HTERT RPE-1 (cell line): Measurements from ENCODE around the gene ENGASE.

Source experiments
- in situ Hi-C: fragments of 300-500 bp; cut with MboI; formaldehyde crosslinking; loops from 4 replicates; pipeline ENCODE4 v1.14.3; 2020; ENCODE audit warnings: low sequenced_read_pairs

The ENGASE gene

DNA sequence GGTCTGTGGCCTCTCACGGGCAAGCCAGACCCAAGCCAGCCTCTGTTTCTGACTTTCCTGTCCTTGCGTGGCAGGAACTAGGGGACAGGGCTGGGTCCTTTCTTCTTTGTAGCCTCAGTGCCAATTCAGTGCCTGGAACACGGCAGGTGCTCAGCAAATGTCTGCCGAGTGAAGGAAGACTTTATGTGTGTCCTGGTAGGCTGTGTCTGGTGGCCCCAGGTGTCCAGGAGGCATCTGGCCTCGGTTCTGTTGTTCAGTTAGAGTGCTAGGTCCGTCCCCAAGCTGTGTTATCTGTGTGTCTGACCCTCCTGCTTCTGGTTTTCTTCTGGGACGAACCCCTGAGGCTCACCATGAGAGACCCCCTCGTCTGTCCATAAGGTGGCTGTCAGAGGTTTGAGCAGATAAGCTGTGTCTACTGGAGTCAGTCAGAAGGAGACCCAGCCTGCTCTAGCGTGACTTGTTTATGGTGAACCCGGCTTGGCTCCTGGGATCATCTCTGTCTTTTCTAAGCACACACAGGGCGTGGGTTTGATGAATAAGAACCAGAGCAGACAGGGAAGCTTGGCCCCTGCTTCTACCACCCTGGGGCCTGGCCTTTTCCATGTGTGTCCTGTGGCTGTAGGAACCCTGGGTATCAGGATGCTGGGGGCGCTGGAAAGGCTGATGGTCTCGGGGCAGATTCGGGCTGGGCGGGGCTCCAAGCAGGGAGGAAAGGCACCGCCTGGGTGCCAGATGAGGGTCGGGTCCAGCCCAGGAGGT, 39.3 kb downstream of the ENGASE start:
- in situ Hi-C loops = no loop called here

DNA sequence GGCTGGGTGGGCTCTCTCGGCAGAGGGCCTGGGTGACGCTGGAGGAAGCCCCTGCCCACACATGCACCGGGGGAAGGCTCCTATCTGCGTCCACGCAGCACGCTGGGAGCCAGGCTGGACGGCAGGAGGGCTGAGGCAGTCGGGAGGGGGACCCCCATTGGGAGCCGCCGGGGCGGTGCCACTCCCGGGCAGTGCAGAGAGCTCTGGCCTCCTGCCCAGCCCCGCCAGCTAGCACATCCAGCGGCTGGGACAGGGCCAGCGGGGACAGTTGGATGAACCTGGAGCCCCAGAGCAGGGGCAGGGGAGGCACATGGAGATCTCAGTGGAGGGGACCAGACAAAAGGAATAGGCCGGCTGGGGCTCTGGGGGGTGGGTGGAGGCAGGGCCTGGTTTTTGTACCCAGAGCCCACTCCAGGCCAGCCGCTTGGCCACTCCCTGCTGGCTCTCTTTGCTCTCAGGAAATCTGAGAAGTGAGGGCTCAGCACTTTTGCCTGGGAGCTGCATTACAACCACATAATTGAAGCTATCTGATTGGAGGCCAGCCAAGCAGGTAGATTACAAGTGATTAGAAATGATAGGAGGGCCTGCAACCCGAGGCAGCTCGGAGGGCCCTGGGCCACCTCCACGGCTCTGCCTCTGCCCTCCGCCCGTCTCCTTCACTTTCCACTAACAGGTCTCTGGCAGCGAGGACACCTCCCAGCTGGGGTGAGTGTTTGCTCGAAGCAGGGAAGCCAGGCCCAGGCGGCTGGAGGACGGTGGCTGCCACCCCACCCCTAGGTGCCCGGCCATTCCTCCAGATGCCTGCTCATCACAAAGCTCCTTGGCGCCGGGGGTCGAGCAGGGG, 40.1 kb downstream of the ENGASE start:
- in situ Hi-C loops = no loop called here

DNA sequence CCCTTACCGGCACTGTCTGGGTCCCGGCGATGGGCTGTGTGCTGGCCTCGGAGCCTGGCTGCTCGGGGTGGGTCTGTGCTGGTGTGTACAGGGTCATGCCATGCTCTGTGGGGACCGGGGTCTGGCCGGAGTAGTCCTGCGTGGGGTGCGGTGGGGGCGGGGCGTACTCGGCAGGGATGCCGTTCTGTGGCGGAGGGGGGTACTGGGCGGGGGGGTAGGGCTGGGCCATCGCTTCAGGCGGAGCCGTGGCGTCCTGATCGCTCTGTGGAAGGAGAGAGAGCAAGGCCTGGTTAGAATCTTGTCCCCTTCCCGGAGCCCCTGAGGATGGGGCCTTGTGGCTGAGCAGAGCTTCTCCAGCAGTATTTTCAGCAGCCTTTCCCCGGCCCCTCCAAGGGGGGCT, 40.9 kb downstream of the ENGASE start:
- in situ Hi-C loops = no loop called here

- in situ Hi-C loops = no loop called here
Observed at GRCh38 chr17:79116575-79117368, 42.1 kb downstream of the ENGASE start.

GRCh38 chr17:79117905-79118487, 43.4 kb downstream of the ENGASE start:
- in situ Hi-C loops = no loop called here

DNA sequence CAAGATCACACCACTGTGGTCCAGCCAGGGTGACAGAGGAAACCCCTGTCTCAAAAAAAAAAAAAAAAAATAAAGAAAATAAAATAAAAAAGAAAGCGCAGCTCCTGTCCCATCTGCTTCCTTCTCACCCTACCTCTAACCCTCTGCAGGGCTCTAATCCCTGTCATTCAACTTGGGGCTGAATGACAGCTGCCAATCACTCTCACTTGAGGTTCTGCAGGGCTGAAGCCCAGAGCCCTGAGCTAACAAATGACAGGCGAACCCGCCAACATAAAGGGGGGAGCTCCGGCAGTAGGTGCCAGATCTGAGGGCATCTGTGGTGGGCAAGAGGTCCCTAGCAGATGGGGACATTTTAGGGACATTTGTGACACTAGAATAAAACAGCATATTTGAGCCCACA, 44.3 kb downstream of the ENGASE start:
- in situ Hi-C loops = no loop called here

DNA sequence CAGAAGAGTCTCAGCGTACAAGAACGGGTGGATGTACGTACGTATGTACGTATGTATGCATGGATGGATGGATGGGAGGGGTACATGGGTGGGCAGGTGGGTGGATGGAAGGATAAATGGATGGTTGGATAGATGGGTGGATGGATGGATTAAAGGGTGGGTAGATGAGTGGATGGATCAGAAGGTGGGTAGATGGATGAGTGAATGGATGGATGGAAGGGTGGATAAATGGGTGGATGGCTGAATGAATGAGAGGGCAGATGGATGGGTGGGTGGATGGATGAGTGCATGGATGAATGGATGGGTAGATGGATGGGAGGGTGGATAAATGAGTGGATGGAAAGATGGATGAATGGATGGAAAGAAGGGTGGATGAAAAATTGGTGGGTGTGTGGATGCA, 45.6 kb downstream of the ENGASE start:
- in situ Hi-C loops = no loop called here

- in situ Hi-C loops = no loop called here
Observed at GRCh38 chr17:79123988-79124387, 49.4 kb downstream of the ENGASE start.

DNA sequence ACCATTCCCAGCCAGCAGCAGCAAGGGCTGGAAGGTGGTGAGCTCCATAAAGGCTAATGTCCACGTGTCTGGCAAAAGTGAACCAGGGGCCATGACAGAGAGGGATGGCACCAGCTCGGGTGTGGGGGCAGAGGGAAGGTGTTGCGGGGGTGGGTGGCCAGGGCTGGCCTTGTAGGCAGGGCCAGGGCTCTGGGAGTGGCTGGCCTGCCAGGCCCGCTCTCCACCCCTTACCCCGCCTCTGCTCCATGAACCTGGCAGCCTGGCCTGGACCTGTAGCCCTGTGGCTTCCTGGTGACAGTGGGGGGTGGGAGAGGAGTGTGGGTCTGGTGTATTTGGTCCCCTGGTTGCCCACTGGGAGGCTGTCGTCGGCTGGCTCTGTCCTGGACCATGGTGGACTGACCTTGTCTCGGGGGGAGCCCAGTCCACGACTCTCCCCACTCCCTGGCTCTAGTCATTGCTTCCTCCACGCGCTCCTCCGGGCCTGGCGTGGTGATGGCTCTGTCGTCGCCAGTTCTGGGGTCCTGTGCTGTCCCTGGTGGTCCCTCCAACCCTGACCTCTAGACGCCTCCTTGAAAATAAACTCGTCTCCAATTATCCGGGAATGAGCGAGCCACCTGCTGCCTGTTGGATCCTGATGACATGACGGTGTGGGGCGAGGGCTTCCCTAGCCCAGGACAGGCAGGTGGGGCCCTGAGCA, 50.0 kb downstream of the ENGASE start:
- in situ Hi-C loops = no loop called here

- in situ Hi-C loops = no loop called here
Observed at GRCh38 chr17:79125503-79125902, 50.9 kb downstream of the ENGASE start.

GRCh38 chr17:79126139-79126538, 51.5 kb downstream of the ENGASE start:
- in situ Hi-C loops = no loop called here

GRCh38 chr17:79127534-79128135, 53.0 kb downstream of the ENGASE start:
- in situ Hi-C loops = no loop called here

GRCh38 chr17:79129523-79129922, 54.9 kb downstream of the ENGASE start:
- in situ Hi-C loops = no loop called here

- in situ Hi-C loops = no loop called here
Observed at GRCh38 chr17:79130536-79131273, 56.1 kb downstream of the ENGASE start.

- in situ Hi-C loops = no loop called here
Observed at GRCh38 chr17:79131274-79131635, 56.6 kb downstream of the ENGASE start.

DNA sequence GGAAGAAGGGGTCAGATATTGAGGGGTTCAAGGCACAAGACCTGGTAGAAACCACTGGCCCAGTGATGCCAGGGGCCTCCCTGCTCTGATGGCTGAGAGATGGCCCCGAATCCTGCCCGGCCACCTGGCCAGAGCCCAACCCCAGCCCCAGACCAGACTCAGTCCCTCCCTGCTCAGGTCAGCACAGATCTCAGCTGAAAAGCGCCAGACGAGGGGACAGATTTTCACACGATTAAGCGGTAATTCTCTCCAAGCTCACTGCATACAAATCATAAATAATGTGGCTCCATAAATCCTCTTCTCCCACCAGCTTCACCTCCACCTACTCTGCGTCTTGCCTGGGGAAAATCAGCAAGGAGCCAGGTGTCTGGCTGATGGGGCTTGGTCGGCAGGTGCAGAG, 57.1 kb downstream of the ENGASE start:
- in situ Hi-C loops = no loop called here

DNA sequence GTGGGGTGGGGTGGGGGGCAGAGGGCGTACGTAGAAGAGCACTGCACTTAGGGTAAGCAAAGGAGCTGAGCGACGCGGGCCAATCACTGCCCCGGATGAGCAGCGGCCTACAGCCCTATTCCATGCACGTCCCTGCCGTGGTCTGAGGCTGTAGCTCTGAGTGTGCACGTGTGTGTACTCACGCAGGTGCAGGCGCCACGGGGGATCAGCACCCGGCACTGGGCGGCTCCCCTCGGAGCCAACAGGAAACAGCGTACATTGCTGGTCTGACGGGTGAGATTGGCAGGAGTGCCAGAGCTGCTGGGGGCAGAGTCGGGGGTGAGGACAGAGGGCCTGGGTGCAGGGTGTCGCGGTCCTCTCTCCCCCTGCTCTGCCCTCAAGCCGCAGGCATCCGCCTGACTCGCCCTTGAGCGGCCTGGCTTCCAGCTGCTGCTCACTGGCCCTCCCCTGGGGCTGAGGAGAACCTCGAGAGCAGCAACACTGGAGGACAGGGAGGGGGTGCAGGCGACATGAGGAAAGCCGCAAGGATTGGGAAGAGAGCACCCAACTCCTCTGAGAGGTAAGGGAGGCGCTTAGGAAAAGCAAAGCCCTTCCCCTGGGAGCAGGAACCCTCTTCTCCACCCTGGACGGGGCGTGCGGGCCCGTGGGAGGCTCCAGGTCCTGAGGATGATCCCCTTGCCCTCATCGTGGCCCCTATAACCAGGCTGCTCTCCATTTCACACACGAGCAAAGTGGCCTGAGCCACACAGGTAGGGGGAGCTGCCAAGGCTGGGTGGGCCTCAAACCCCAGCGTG, 57.8 kb downstream of the ENGASE start:
- in situ Hi-C loops = no loop called here

- in situ Hi-C loops = no loop called here
Observed at GRCh38 chr17:79133214-79133613, 58.6 kb downstream of the ENGASE start.

GRCh38 chr17:79133985-79134384, 59.4 kb downstream of the ENGASE start:
- in situ Hi-C loops = no loop called here
